Fibroblast of pulmonary artery (primary cell): ENCODE results near the gene TCEANC2.

Experiments
- DNase-seq: peaks from one replicate; pipeline ENCODE4 v3.0.0-alpha.2; 2010; ENCODE audit warnings: low read depth
- H3K4me3 ChIP-seq: replicated peaks from 2 replicates; pipeline ENCODE4 v1.5.1; 2011; ENCODE audit warnings: low read depth, mild to moderate bottlenecking, control low read depth, low read length, moderate library complexity
- TF ChIP-seq, protein P1 (sequence below): IDR thresholded peaks from 2 replicates; pipeline ENCODE4 v1.5.1; 2011; ENCODE audit warnings: mild to moderate bottlenecking, control low read depth, low read length, inconsistent platforms; ENCODE audit errors: missing control alignments

The TCEANC2 gene

DNA sequence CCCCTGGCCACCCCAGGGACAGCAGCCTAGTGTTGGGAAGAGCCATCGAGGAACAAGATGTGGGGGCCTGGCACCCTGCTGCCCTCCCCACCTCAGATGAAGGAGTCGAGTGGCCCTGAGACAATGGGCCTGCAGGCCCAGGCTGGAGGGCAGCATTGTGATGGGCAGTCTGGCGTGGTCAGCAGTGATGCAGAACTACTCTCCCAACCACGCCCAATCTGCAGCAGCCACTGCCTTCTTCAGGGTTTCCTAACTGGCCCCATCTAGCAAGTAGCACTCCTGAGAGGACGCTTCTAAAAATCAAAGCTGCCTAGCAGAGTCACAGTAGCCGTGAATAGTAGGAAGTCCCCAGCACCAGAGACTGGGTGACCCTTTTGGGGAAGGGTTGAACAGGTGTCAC, 80.9 kb downstream of the TCEANC2 start:
- no peak overlapping the region for H3K4me3 ChIP-seq
- TF ChIP-seq, protein P1, sequence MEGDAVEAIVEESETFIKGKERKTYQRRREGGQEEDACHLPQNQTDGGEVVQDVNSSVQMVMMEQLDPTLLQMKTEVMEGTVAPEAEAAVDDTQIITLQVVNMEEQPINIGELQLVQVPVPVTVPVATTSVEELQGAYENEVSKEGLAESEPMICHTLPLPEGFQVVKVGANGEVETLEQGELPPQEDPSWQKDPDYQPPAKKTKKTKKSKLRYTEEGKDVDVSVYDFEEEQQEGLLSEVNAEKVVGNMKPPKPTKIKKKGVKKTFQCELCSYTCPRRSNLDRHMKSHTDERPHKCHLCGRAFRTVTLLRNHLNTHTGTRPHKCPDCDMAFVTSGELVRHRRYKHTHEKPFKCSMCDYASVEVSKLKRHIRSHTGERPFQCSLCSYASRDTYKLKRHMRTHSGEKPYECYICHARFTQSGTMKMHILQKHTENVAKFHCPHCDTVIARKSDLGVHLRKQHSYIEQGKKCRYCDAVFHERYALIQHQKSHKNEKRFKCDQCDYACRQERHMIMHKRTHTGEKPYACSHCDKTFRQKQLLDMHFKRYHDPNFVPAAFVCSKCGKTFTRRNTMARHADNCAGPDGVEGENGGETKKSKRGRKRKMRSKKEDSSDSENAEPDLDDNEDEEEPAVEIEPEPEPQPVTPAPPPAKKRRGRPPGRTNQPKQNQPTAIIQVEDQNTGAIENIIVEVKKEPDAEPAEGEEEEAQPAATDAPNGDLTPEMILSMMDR = no peak
- no peak for DNase-seq

DNA sequence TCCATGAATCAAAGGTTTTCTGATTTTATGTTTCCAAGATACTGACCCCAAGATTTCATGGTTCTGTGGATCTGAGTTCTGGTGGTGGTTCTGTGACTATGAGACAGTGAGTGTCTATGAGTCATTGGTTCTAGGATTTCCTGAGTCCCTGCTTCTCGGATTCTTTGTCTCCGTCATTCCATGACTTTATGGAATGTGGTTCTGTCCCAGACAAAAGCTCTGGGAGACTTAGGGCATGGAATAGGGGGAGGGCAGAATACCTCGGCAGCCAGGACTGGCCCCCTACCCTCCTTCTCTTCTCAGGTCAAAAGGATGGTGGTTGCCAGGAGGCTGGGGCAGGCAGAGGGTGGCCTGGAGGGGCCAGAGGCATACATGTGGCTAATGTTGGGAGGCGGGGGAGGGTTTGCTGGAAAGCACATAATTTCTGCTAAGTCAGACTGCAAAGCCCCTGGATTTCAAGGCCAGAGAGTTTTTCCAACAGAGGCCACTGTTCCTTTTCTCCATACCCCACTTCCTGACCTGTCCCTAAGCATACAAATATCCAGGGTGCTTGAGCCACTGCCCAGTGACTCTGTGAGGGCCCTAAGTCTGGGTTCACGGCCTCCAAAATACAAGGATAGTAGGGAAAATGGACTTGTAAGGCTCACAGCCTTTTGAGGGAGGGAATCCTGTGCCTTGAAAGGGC, 82.2 kb downstream of the TCEANC2 start:
- no peak for DNase-seq
- H3K4me3 ChIP-seq = no peak overlapping the region
- TF ChIP-seq, protein P1 = no peak

DNA sequence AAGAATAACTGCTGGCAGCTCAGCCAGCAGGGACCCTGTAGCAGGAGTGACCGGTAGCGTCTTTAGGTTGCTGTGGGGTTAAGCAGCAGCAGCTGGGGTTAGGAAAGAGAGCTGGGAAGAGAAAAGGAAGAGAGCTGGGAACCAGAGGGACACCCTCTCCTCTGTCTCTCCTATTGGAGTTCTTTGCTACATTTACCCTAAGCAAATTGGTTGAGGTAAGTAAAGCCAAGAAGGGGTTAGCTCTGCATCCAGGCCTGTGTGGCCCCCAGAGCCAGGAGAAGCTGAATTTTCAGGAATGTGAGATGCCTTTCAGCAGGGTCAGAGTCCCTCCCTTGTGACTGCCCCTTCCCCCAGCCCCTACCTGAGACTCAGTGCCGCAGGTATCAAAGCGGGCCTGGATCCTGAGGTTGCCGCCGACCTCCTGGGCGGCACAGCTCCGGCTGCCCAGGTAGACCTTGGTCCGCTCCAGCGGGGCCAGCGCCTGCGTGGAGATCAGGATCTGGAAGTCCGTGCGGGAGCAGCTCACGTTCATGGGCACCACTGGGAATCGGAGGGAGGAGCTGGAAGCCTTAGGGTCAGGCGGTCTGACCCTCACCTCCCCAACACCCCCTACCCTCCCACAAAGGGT, 83.0 kb downstream of the TCEANC2 start:
- no peak overlapping the region for H3K4me3 ChIP-seq
- DNase-seq = no peak
- TF ChIP-seq, protein P1 = no peak

DNA sequence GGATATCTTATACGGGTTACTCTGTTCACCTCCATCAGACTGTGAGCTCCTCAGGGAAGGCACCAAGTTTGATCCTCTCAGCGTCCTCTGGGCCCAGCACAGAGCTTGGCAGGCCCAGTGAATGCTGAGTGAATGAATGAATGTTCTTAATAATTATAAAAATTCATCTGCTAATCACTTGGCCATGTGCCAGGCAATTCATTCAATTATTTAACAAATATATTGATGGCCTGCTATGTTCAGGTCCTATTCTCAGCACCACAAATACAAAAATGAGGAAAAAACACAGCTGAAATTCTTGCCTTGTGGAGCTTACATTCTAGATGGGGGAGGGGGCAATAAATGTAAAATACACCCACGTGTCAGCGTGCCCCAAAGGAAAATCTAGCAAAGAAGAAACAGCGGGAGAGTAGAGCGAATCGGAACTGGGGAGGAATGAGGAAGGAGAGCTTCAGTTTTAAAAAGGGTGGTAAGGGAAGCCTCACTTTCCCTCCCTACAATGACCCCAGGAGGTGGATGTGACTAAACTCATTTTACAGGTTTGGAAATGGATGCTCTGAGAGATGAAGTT, 83.6 kb downstream of the TCEANC2 start:
- H3K4me3 ChIP-seq = no peak overlapping the region
- DNase-seq = no peak
- TF ChIP-seq, protein P1 = no peak

DNA sequence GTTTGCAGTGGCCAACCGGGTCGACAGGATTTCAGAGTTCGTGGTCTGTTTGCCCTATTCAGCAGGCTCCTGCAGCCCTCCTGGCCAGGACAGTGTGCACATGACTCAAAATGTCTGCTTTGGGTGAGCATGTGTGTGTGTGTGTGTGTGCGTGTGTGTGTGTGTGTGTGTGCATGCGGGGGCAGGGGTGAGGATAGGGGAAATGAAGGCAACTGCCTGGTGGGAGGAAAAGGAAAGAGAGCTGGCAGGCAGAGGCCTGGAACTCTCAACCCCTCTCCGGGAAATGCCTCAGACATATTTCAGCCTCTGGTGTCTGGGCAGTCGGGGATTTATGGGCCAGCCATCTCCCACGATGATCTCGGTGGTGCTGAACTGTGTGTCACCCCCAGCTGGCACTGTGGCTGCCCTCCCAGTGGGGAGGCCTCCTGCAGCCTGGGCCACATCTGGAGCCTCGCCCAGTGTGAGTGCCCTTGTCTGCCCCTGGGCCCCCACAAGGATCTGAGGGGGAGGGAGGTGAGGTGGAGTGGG, 84.2 kb downstream of the TCEANC2 start:
- H3K4me3 ChIP-seq = no peak overlapping the region
- TF ChIP-seq, protein P1 = no peak
- DNase-seq = peak; percentile 59

DNA sequence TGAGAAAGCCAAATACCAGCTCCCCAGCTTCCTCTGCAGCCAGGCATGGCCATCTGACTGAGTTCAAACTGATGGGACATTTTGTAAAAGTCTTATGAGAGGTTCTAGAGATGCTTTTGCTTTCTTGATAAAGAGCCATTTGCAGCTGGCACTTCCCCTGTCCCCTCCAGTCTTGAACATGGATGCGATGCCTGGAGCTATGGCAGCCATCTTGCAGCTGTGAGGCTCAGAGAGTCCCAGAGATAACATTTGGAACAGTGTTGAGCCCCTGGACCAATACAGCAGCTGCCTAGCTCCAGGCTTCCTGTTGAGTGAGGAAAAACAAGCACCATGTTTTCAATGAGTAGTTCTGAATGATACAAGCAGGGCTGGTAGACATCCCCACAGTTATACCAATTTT, 85.6 kb downstream of the TCEANC2 start:
- DNase-seq = no peak
- TF ChIP-seq, protein P1 = no peak

More for the DNA sequence above, 85.6 kb downstream of the TCEANC2 start:
- H3K4me3 ChIP-seq = no peak overlapping the region
